HG03439 (cell line): ENCODE results near the gene BMP6.
A peak's percentile ranks its signal among the peaks of the same experiment; 100 is the strongest.

Source experiments
- ATAC-seq: cut with Tn5 transposase; IDR thresholded peaks from one replicate; pipeline ENCODE4 v1.9.1; 2021; ENCODE audit warnings: mild to moderate bottlenecking, moderate library complexity; ENCODE audit not compliant: unreplicated experiment

Gene BMP6

DNA sequence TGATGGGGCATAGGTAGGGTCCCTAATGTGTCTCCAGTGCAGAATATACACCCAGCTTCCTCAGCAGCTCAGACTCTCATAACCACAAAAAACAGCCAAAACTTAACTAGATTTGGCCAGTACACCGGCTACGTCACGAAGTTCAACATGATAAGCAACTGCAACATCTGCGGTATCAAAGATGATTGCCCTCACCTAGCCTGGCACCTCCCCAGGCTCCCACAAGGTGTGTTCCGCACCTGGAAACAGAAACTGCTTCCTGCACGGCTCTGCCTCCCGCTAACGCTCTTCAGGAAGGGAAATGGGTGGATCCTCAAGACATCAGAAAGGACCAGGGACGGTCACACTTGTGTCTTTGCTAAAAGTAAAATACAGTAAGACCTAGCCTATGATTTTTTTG lies 175.2 kb downstream of the BMP6 start:
- ATAC-seq: no peak

DNA sequence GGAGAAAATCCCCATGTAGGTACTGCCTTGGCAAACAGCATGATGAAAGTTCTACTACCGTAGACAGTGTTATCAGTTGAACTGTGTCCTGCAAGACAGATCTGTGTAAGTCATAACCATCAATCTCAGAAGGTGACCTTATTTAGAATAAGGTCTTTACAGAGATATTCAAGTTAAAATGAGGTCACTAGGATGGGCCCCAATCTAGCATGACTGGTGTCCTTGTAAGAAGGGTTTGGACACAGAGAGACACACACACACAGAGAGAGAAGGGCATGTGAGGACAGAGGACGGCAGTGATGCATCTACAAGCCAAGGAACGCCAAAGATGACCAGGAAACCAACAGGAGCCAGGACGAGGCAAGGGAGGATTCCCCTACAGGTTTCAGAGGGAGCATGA lies 175.9 kb downstream of the BMP6 start:
- ATAC-seq: no peak

DNA sequence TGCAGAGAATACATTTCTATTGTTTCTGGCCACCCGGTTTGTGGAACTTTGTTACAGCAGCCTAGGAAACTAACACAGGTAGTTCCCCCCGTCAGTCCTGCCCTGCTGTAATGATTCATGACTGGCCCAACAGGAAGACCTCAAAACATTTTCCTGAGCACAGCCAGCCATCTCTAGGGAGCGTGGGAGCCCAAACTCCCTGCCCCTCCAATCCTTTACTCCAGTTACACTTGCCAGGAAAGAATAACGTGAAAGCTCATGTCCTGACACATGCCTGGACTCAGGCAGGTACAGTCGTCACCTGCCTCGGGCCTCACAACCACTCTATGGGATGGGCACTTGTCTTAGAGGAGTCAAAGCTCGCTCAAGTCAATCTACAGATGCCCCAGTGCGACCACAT lies 176.3 kb downstream of the BMP6 start:
- no peak for ATAC-seq

DNA sequence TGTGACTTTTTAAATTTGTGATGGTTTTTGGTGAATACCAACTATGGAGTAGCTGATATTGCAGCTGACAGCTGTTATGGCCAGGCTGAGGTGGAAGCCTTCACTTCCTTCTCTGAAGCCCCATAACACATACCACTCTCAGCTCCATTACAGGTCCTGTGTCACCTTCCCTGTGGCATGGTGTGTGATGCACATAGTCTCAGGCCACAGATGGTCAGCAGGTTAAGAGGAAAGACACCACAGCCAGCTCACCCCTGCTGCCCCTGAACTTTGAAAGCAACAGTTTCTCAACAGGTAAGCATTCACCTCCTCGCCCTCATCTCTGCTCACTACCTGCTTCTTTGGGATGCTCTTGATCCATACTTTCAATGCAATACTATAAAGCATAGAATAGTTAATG lies 177.0 kb downstream of the BMP6 start:
- no peak for ATAC-seq

DNA sequence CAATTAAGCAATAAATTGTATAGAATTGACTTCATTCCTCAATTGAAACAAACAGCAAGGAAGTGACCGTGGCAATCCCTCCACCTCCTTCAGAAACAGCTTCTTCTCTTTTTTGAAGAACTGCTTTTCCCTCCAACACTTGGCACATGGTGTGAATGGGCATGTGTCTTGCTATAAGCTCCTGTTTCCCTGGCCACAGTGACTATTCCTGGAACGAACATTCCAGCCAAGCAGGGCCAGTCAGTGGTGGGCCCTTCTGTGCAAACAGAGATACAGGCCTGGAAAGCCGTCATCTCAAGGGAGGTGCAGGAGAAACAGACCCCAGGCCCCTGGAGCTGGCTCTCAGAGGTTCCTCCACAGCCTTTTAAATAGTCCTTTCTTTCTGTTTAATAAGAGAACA lies 177.8 kb downstream of the BMP6 start:
- no peak for ATAC-seq

DNA sequence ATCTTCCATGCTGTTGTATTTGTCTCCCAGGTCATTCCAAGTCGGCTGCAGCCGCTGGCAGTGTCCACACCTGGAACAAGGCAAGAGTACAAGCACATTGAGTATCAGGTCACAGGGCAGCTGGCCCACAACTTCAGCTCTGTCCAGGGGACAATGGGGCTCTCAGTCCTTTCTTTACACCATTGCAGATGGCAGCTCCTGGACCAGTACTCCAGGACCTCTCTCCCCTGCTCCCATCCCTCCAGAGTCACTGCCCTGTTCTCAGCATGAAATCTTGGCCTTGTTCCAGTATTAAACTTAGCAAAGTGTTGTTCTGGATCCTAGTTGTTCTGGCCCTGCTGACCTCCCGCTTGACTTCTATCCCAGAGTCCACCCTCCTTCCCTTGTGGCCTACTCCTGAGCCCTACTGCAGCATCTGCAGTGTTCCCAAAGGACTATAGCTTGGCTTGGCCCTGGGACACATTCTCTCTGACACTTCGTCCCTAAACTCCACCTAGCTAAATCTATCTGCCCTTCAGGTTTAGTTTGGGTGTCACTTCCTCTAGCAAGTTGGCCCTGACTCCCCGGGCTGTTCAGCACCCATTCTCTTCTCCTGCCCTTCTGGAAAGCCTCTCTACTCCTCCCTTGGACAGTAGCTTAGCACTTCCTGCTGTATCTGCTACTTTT lies 178.9 kb downstream of the BMP6 start:
- ATAC-seq: no peak

DNA sequence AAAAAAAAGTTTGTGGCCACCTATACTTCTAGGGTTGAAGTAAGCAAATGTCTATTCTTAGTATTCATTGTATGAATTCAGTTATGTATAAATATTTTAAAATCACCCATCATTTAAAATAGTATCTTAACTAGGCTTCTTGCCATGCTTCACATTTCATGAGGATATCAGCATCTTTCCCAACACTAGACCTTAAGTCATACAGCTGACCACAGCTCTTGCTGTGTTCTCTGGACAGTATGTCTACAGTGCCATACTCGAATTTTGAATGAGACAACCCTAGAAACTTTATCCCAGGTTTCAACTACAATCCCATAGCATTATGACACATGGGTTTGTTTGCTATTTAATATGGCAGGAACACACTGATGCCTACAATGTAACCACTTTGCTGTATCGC lies 179.5 kb downstream of the BMP6 start:
- ATAC-seq: no peak

DNA sequence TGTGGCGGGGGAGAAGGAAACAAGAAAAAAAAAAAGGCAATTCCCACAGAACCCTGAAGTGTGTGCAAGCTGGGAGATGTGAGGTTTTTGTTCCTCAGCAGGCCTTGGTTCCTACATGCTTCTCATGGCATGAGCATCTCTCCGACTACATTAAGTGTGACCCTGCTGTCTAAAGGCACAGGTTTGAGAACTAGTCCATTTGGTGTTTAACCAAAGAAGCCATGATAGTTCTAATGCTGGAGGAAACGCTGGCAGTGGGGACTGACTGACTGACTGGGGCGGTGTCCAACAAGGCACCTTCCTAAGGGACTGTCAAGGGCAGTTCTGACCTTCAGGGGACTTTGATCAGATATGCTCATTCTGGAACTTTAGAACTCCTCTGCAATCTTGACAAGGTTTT lies 180.8 kb downstream of the BMP6 start:
- ATAC-seq: no peak

DNA sequence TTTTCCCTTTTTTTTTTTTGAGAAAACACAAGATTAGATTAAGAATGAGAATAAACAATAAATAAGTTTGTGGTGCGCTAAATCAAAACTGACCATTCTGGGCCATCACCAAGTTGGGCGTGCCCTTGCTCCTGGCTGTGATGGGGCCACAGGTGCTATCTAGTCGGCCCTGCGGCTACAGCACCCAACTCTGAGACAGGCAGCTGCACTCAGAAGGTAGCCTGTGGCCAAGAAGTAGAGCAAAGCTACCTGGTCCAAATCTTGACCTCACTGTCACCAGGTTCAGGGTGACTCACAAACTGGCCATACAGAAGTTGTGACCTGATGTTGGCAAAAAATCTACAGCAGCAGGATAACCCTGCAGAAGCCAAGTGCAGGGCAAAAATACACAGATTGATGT lies 181.3 kb downstream of the BMP6 start:
- ATAC-seq: no peak

DNA sequence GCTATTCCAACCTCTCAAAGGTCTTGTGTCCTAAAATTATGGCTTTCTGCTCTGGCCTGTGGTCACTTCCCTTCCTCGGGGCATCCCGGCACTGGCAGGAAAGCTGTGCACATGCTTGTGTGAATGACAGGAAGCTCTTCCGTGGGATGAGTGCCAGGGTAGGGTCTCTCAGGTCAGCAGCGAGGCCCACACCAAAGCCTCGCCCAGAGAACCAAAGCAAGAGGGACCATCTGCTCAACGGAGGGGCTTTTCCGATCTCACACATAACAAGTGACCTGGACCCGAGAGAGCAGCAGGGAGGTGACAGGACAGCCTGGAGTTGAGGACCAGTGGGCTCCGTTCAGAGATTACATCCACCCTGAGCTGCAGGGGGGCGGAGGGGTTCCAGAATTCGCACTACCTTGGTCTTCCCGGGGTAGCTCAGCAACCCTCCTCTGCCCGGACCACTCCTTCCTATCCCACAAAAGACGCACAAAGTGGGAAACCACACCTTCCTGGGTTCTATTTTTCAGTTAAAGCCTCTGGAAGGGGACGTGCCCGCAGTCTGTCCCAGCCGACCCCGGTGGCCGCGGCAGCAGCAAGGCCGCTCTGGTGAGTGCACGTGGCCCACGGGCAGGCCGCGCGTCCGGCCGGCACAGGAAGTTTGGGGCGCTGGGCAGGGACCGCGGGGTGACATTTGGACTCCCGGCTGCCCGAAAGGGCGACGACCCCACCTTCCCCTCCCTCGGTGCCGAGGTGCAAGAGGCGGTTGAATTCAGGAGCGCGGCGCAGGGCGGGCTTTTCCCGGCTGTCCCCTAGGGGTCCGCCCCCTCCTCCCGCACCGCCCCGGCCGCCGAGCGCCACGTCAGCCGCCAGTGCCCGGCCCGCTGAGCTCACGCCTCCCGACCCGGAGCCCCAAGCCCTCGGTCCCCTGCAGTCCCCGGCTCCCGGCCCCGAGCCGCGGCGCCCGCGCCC lies 183.7 kb downstream of the BMP6 start:
- ATAC-seq: peak; percentile 38

DNA sequence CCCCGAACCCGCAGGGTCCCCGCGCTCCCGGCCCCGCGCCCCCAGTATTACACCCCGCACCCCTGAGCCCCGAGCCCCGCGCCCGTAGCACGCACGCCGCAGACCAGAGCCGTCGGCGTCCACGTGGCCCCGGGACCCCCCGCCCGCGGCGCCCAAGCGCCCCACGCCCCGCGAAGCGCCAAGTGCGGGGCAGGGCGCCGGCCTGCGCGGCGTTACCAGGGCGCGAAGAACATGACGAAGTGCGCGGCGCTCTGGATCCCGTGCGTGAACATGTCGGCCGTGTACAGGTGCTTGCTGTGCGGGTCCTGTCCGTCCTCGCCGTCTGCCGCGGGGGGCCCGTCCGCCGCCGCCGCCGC lies 184.4 kb downstream of the BMP6 start:
- ATAC-seq: peak; percentile 24

DNA sequence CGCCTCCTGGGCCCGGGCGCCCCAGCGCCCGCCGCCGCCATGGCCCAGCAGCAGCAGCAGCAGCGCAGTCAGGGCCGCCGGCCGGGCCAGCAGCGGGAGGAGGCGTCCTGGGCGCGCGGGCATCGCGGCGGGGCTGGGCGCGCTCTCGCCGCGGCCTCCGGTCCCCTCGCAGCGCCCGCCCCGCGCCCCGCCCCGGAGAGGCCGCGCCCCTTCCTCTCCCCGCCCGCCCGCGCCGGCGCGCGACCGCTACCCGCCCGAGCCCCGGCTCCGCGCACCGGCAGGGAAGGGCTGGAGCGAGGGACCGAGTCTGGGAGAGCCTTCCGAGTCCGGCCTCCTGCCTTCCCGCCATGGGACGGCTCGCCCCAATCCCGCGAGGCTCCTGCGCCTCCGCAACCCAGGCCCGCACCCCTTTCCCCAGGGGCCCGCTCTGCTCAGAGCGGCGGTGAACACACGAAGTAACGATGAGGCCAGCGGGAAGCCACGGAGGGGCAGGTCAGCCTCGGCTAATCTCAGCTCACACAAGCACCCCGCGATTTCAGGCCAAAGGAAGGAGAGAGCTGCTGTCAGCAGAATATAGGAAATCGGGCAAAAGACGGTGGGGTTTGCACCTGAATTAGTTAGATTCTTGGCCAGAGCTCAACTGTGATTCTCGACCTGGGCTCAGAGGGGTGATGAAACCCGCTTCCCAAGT lies 184.9 kb downstream of the BMP6 start, which contains the start of gene TXNDC5:
TXNDC5 (minus strand) TSS at position 135 of the 691 bp plus-strand sequence; CDS start at position 123, 12 bp downstream.
- ATAC-seq: peak; percentile 65

DNA sequence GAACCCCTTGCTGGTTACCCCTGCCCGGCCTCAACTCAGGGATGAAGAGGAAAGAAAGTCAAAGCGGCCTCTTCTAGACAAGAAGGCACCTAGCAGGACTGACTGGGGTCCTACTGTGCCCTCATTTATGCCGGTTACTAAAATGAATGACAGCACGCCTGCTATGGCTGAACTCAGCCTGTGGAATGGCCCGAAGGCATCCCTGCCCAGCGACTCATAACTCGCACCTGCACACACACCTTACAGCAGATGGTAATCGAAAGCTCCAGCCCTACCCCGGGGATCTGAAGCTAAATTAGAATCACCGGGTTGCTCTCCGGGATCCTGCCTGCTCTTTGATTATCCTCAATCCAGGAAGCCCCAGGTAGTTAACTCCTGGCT lies 185.4 kb downstream of the BMP6 start:
- no peak for ATAC-seq

DNA sequence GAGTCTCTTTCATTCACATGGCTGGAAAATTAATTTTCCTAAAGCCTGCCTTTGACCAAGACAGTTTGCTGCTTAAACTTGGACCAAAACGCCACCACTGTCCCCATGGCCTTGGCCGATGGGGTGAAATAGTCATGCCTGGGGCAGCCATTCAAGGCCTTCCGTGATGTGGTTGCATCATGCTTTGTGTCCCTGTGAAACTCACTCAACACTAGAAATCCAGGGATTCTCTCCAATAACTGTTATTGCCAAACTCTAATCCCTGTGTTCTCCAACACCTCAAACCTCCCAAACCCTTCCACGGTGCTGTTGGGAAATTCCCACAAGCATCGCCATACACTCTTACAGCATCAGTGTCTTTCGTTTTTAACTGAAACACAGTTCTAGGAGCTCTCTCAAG lies 186.1 kb downstream of the BMP6 start:
- ATAC-seq: no peak

DNA sequence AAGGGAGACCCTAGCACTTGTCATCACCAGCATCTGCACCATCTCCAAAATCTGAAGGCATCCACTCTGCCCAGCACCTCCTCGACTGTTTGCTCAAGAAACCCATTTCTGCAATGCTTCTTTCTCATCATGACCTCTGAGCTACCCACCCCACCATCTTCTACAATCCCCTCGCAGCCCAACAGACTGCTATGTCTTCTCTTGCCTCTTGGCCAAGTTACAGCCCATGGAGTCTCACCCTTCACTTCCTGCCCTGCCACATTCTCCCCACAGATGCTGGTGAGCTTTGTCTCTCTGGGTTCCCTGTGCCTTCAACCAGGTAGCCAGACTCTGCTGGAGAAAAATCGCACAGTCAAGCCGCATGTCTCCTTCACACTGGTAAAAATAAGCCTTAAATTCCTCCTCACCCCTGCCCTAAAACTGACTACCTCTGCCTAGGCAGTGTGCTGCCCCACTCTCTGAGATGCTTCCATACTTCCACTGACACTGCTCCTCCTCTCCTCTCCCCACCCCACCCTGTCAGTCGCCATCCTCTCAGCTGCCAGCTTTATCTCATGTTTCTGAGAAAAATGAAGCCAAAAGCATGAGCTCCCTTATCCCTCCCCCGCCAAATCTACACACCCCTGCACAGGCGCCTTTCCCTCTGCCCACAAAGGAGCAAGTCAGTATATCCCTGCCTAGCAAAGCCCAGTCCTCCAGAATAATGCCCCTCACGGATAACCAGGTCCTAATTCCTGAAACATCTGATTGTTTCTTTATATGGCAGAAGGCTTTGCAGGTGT lies 187.0 kb downstream of the BMP6 start:
- ATAC-seq: no peak

DNA sequence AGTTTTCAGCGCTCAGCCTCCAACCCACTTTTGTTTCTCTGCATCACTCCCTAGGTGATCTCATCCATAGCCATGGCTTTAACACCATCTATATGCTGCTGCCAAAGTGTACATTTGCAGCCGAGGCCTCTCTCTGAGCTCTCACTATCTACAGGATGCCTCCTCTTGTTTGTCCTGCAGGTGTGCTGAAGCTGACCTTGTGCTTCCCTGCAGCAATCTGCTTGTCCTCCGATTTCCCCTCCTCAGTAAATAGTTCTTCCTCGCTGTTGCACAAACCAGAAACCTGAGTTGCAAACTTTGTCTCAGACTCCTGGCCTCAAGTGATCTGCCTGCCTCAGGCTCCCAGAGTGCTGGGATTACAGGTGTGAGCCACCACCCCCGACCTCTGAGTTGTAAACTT lies 188.4 kb downstream of the BMP6 start:
- ATAC-seq: no peak

DNA sequence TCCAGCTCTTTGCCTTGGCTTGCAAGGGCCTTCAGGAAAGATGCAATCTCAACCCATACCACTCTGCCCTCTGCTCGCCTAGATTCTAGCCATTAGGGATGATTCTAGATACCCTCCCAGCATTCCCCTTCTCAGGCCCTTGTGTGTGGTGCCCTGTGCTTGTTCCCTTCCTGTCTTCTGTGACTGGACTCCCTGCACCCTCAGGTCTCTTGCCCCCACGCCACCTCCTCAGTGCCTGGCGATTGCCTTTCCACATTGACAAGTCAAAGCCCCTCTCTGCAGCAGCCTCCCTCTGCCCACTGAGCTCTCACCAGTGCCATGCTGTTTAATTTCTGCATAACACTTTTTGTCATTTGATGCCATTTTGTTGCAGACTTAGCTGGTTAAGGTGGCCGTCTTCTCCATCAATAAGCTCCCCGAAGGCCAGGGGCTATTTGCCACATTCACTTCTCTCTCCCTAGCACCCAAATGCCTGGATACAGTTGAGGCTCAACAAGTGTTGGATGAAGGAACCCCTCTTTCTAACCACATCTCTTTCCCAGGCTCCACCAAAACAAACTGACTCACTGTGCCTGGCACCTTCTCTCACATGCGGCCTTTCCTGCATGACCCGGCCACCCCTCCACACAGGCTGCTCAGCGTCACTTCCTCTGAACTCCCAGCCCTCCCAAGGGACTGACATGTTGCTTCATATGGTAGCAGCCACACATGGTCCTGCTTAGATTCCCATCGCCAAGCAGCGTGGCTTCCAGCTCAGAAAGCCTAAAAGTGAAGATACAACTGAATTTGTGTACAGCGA lies 189.3 kb downstream of the BMP6 start:
- ATAC-seq: no peak

DNA sequence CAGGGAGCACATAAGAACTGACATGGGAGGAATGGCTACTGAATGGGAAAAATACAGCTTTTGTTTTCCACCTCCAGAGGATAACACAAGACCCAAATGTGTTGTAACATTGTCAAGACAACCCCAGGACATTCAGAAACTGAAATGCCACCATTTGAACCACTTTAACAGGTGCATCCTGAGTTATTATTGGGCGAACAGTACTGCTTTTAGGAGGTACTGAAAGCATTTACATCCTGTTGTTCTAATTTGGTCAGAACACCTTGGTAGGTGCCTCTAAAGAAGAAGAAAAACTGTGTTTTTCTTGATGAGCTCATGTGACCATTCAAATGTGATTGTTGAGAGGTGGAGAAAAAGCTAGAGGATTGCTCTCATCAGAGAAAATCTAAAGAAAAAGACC lies 191.1 kb downstream of the BMP6 start:
- peak; percentile 89 for ATAC-seq

DNA sequence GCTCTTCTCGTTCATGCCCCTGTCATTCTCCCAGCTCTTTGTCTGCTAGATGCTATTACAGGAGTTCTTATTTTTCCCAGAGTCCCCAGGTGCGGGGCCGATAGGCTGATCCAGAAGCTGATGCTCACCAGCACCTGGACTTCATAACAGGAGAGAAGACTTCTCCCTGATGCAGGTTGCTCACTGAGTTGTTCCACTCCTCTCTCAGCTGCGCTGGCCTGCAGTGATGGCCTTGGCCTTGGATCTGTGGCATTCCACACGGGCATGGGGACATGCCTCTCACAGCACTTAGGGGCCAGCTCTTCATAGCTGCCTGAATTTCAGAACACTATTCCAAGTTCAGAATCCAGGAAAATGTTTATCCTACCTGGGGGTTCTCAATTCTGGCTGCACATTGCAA lies 191.8 kb downstream of the BMP6 start:
- ATAC-seq: no peak

DNA sequence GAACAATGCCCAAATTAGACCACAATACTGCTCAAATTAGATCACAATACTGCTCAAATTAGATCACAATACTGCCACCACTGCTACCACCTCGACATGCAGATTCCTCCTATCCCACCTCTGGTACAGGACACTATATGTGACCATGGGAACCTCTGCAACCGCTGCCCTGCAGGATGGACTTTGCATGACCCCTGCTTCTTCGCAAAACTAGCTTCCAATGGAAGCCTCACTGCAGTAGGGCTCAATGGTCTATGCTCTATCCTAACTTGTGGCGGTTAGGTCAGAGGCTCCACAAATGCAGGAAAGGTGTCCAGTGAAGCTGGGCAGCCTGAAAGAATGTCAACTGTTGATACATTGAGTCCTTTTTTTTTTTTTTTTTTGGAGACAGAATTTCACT lies 192.5 kb downstream of the BMP6 start:
- no peak for ATAC-seq
